COLO829 (cell line): Measurements from ENCODE around the gene PDGFRB.

Source experiments
- DNase-seq: peaks from one replicate; pipeline ENCODE4 v3.0.0; 2012; ENCODE audit warnings: low spot score

PDGFRB gene

GRCh38 chr5:150144246-150144801 lies 11.3 kb downstream of the PDGFRB start:
- DNase-seq: no peak

GRCh38 chr5:150143350-150144245 lies 12.0 kb downstream of the PDGFRB start:
- no peak for DNase-seq

- peak; percentile 25 for DNase-seq
Observed at GRCh38 chr5:150142959-150143349, 12.7 kb downstream of the PDGFRB start.

GRCh38 chr5:150142185-150142958 lies 13.3 kb downstream of the PDGFRB start:
- no peak for DNase-seq

- no peak for DNase-seq
Observed at GRCh38 chr5:150141544-150142184, 14.0 kb downstream of the PDGFRB start.

GRCh38 chr5:150140830-150141229 lies 14.8 kb downstream of the PDGFRB start:
- DNase-seq: no peak

- no peak for DNase-seq
Observed at GRCh38 chr5:150139334-150139733, 16.3 kb downstream of the PDGFRB start.

GRCh38 chr5:150138551-150139265 lies 16.9 kb downstream of the PDGFRB start:
- no peak for DNase-seq

- DNase-seq: no peak
Observed at GRCh38 chr5:150137997-150138396, 17.6 kb downstream of the PDGFRB start.

GRCh38 chr5:150137168-150137957 lies 18.3 kb downstream of the PDGFRB start:
- DNase-seq: no peak

- no peak for DNase-seq
Observed at GRCh38 chr5:150136305-150137167, 19.1 kb downstream of the PDGFRB start.

- DNase-seq: no peak
Observed at GRCh38 chr5:150135557-150136304, 19.9 kb downstream of the PDGFRB start.

GRCh38 chr5:150134198-150134588 lies 21.5 kb downstream of the PDGFRB start:
- DNase-seq: no peak

- no peak for DNase-seq
Observed at GRCh38 chr5:150133581-150134197, 22.0 kb downstream of the PDGFRB start.

- DNase-seq: no peak
Observed at GRCh38 chr5:150132740-150133139, 22.9 kb downstream of the PDGFRB start.

GRCh38 chr5:150131978-150132694 lies 23.5 kb downstream of the PDGFRB start:
- DNase-seq: no peak

GRCh38 chr5:150131461-150131860 lies 24.2 kb downstream of the PDGFRB start:
- no peak for DNase-seq

GRCh38 chr5:150130493-150130922 lies 25.1 kb downstream of the PDGFRB start:
- no peak for DNase-seq
